HG03025 (cell line): ENCODE results near the gene IDH2.
"Not testable (repeated sequence)": the region's sequence is repeated elsewhere in the genome, so short reads cannot be mapped to it uniquely, and the experiment has no call there.

ENCODE experiments used
- ATAC-seq: cut with Tn5 transposase; IDR thresholded peaks from one replicate; pipeline ENCODE4 v1.9.1; 2021; ENCODE audit warnings: mild to moderate bottlenecking, moderate library complexity; ENCODE audit not compliant: unreplicated experiment, low FRiP score

Gene IDH2

GRCh38 chr15:90087454-90088154 lies 14.7 kb downstream of the IDH2 start:
- no peak for ATAC-seq

GRCh38 chr15:90086868-90087268 lies 15.4 kb downstream of the IDH2 start:
- ATAC-seq: no peak

GRCh38 chr15:90085565-90085964 lies 16.7 kb downstream of the IDH2 start:
- ATAC-seq: no peak

- ATAC-seq: no peak
Measured at GRCh38 chr15:90084876-90085423, 17.3 kb downstream of the IDH2 start.

GRCh38 chr15:90083954-90084607 lies 18.2 kb downstream of the IDH2 start:
- no peak for ATAC-seq

GRCh38 chr15:90083419-90083818 lies 18.8 kb downstream of the IDH2 start:
- ATAC-seq: no peak

- no peak for ATAC-seq
Measured at GRCh38 chr15:90082140-90082715, 20.0 kb downstream of the IDH2 start.

- no peak for ATAC-seq
Measured at GRCh38 chr15:90080818-90081393, 21.4 kb downstream of the IDH2 start.

GRCh38 chr15:90080458-90080755 lies 21.9 kb downstream of the IDH2 start:
- no peak for ATAC-seq

- no peak for ATAC-seq
Measured at GRCh38 chr15:90079619-90080457, 22.4 kb downstream of the IDH2 start.

- ATAC-seq: no peak
Measured at GRCh38 chr15:90078965-90079364, 23.3 kb downstream of the IDH2 start.

- ATAC-seq: no peak
Measured at GRCh38 chr15:90076716-90077115, 25.6 kb downstream of the IDH2 start.

GRCh38 chr15:90075420-90076289 lies 26.6 kb downstream of the IDH2 start:
- ATAC-seq: no peak

- no peak for ATAC-seq
Measured at GRCh38 chr15:90074916-90075315, 27.4 kb downstream of the IDH2 start.

GRCh38 chr15:90074023-90074422 lies 28.2 kb downstream of the IDH2 start:
- no peak for ATAC-seq

GRCh38 chr15:90072978-90073640 lies 29.2 kb downstream of the IDH2 start:
- ATAC-seq: no peak

- ATAC-seq: no peak
Measured at GRCh38 chr15:90071220-90071807, 31.0 kb downstream of the IDH2 start.

GRCh38 chr15:90070623-90071022 lies 31.6 kb downstream of the IDH2 start:
- not testable (repeated sequence) for ATAC-seq
